GM23338 (cell line): Measurements from ENCODE around the gene DYNLRB1.

ENCODE experiments used
- CREB1 ChIP-seq: fragments of 250-450 bp; sonication (Bioruptor Pico); IDR thresholded peaks from 2 replicates; pipeline ENCODE4 v1.5.0; 2020; ENCODE audit warnings: low read depth, mild to moderate bottlenecking, moderate library complexity
- CTCF ChIP-seq, 2 experiments: fragments of 200-600 bp in 1 of 2; sonication (generic) in 1 of 2; conservative IDR thresholded peaks; 2 replicates each; pipeline versions ENCODE4 v1.5.1 to v1.6.1; 2016 to 2017; ENCODE audit warnings: antibody characterized with exemption in 2 of 2, low read depth in 2 of 2, mild to moderate bottlenecking in 2 of 2, moderate library complexity in 1 of 2
- ETS1 ChIP-seq: IDR thresholded peaks from 2 replicates; pipeline ENCODE4 v1.6.1; 2016; ENCODE audit warnings: antibody characterized with exemption
- EZH2 ChIP-seq: fragments of 200-600 bp; sonication (generic); IDR thresholded peaks from one replicate; pipeline ENCODE4 v1.8.0; 2017; ENCODE audit warnings: antibody characterized with exemption, mild to moderate bottlenecking, low read depth; ENCODE audit not compliant: unreplicated experiment
- EZH2phosphoT487 ChIP-seq: fragments of 200-600 bp; sonication (generic); IDR thresholded peaks from one replicate; pipeline ENCODE4 v1.8.1; 2018; ENCODE audit warnings: antibody characterized with exemption; ENCODE audit not compliant: unreplicated experiment
- JUNB ChIP-seq: IDR thresholded peaks from one replicate; pipeline ENCODE4 v1.6.1; 2016; ENCODE audit warnings: antibody characterized with exemption; ENCODE audit not compliant: unreplicated experiment
- NANOG ChIP-seq: IDR thresholded peaks from 2 replicates; pipeline ENCODE4 v1.6.1; 2016; ENCODE audit warnings: antibody characterized with exemption, borderline replicate concordance
- POLR2AphosphoS5 ChIP-seq: IDR thresholded peaks from 2 replicates; pipeline ENCODE4 v1.6.1; 2016; ENCODE audit warnings: antibody characterized with exemption, low read depth
- STAT1 ChIP-seq: IDR thresholded peaks from one replicate; pipeline ENCODE4 v1.6.1; 2016; ENCODE audit warnings: antibody characterized with exemption; ENCODE audit not compliant: unreplicated experiment
- ZNF331 ChIP-seq: fragments of 250-450 bp; sonication (Bioruptor Pico); IDR thresholded peaks from 2 replicates; pipeline ENCODE4 v1.5.0; 2020; ENCODE audit warnings: low read depth, mild to moderate bottlenecking, moderate library complexity
- TF ChIP-seq, protein P1 (sequence below): IDR thresholded peaks from one replicate; pipeline ENCODE4 v1.6.1; 2018; ENCODE audit warnings: antibody characterized with exemption; ENCODE audit not compliant: unreplicated experiment

- TF ChIP-seq CTCF (conservative IDR thresholded peaks at IDR 0.05; ENCODE audit: low read depth in 2 of 2) (no peak), POLR2AphosphoS5 (no peak), CREB1 (no peak), EZH2phosphoT487 (no peak), EZH2 (no peak), ETS1 (no peak), STAT1 (no peak), JUNB (no peak), NANOG (no peak), ZNF331 (no peak)
- TF ChIP-seq, protein P1, sequence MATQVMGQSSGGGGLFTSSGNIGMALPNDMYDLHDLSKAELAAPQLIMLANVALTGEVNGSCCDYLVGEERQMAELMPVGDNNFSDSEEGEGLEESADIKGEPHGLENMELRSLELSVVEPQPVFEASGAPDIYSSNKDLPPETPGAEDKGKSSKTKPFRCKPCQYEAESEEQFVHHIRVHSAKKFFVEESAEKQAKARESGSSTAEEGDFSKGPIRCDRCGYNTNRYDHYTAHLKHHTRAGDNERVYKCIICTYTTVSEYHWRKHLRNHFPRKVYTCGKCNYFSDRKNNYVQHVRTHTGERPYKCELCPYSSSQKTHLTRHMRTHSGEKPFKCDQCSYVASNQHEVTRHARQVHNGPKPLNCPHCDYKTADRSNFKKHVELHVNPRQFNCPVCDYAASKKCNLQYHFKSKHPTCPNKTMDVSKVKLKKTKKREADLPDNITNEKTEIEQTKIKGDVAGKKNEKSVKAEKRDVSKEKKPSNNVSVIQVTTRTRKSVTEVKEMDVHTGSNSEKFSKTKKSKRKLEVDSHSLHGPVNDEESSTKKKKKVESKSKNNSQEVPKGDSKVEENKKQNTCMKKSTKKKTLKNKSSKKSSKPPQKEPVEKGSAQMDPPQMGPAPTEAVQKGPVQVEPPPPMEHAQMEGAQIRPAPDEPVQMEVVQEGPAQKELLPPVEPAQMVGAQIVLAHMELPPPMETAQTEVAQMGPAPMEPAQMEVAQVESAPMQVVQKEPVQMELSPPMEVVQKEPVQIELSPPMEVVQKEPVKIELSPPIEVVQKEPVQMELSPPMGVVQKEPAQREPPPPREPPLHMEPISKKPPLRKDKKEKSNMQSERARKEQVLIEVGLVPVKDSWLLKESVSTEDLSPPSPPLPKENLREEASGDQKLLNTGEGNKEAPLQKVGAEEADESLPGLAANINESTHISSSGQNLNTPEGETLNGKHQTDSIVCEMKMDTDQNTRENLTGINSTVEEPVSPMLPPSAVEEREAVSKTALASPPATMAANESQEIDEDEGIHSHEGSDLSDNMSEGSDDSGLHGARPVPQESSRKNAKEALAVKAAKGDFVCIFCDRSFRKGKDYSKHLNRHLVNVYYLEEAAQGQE: no peak
Observed at GRCh38 chr20:34578521-34578920, 62.3 kb downstream of the DYNLRB1 start.
